GM21360 (cell line): ENCODE results near the gene IER2.
"Not testable (repeated sequence)": the region's sequence is repeated elsewhere in the genome, so short reads cannot be mapped to it uniquely, and the experiment has no call there.

Experiments used
- ATAC-seq: cut with Tn5 transposase; IDR thresholded peaks from one replicate; pipeline ENCODE4 v1.9.1; 2021; ENCODE audit warnings: mild to moderate bottlenecking, moderate library complexity; ENCODE audit not compliant: unreplicated experiment

Gene IER2

DNA sequence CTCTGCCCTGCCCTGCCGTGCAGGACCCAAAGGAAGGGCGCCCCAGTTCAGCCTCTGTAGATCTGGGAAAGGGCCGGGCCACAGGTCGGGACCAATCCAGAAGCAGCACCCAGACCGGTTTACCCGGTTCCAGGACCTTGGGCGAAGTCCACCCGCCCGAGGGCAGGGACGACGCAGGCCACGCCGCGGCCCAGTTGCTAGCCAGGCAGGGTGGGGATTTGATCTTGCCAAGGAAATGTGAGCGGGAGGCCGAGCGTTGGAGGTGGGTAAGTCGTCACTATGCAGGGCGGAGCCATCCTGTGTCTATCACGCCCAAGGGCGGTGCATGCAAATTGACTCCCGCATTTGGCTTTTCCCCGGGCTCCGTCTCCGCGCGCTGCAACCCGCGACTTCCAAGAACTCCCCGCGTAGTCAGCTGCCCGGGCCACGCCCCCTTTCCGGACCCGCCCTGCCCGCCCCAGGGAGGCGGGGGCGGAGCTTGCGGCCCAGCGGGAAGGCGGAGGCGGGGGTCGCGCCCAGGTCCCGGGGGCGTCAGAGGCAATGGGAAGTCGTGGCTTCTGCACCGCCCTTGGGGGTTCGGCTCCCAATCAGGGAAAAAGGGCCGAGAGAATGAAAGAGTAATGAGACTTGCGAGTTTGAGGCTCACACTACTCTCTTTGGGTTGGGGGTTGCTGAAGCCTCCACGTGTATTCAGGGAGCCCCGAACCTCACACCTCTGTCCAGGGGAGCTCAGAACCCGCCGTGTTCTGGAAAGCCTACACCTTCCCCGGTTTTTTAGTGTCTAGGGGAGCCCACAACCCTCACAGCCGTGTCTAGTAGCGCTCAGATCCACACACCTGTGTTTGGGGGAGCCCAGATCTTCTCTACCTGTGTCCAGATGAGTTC, 12.8 kb downstream of the IER2 start:
- ATAC-seq = no peak

DNA sequence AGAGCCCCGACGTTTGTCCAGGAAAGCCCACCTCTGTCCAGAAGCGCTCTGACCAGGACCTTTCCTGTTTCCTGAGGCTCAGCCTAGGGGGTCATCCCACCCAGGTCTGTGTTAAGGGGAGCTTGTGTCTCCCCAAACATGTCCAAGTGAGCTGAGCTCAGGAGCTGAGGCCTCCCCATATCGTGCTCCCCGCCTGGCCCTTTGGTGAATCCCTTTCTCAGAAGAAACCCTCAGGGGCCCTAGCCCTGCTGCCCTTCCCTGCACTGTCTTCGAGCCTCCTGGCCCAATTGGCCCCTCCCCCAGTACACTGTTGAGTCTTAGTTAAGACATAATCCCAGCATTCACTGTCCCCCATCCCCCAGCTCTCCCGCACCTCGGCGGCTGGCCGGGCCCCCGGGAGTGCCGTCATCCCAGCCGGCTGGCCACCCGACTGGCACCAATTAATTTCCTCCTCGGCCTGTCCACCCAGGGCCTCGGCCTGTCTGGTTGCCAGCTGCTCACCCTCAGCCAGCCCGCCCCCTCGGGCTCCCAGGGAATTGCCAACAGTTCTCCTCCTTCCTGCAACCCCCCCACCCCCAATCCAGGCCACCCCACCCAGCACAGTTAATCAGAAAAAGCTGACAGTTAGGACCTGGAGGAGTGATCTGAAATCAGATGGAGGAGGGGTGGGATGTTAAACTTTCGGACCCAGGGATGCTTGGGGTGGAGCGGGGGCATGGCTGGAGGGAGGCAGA, 13.6 kb downstream of the IER2 start:
- ATAC-seq = no peak

DNA sequence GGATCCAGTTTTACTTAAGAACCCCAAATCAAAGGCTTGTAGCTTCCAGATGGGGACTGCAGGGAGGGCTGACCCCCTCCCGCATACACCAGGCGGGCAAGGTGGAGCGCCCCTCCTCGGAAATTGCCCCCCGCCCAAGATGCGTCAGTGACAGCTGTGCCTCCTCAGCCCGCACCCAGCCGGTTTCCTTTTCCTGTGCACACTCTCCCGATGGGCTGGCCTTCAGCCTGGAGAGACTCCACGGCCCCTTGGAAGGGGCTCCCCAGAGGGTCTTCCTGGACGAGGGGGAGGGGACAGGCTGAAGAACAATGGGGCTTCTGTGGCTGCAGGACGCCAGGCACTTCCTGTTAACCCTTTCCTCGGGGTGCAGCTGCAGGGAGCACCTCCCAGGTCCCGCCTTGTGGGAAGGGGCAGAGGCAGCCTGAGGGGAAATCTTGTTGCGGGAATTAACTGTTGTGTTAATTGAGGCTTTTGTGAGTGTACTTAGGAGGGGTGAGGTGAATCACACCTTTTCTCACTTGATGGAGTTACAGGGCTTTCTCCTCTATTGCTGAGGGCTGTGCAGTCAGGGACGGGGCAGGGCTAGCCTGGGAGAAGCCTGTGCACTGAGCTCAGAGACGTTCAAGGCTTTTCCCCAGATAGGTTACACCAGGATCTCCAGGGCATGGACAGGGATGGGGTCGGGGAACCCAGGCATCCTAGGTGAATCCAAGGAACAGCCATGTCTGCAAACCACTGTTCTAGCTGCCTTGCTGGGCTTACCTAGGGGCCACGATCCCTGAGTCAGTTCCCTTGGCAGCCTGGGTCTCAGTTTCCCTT, 14.3 kb downstream of the IER2 start:
- no peak for ATAC-seq

DNA sequence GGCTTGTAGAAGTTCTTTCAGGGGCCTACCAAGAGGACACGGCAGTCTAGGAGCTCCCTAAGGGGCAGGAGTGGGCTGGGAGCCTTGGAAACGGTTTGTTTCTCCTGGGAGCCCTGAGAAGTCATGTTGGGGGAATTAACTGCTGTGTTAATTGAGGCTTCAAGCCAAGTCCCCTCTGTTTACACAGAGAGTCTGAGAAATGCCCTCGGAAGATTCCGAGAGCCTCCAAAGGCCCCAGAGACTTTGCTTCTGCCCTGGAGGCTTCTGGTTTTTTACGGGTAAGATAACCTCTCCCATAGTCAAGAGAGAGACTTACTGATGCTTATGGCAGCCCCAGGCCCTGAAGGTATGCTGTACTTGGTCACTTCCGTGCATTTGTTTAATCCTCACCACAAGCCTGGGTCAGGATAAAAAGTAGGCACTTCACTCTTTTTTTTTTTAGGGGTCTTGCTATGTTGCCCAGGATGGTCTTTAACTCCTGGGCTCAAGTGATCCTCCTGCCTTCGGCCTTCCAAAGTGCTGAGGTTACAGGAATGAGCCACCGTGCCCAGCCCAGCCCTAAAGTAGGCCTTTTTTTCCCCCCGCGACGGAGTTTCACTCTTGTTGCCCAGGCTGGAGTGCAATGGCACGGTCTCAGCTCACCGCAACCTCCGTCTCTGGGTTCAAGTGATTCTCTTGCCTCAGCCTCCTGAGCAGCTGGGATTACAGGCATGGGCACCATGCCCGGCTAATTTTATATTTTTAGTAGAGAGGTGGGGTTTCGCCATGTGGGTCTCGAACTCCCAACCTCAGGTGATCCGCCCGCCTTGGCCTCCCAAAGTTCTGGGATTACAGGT, 15.2 kb downstream of the IER2 start:
- ATAC-seq = no peak

DNA sequence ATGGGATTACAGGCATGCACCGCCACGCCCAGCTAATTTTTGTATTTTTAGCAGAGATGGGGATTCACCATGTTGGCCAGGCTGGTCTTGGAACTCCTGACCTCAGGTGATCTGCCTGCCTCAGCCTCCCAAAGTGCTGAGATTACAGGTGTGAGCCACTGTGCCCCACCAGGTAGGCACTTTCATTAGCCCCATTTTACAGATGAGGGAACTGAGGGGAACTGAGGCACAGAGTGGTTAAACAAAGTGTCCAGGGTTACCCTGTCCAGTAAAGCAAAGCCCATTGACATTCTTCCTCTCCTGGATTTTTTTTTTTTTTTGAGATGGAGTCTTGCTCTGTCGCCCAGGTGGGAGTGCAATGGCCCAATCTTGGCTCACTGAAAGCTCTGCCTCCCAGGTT, 15.9 kb downstream of the IER2 start:
- ATAC-seq = not testable (repeated sequence)

DNA sequence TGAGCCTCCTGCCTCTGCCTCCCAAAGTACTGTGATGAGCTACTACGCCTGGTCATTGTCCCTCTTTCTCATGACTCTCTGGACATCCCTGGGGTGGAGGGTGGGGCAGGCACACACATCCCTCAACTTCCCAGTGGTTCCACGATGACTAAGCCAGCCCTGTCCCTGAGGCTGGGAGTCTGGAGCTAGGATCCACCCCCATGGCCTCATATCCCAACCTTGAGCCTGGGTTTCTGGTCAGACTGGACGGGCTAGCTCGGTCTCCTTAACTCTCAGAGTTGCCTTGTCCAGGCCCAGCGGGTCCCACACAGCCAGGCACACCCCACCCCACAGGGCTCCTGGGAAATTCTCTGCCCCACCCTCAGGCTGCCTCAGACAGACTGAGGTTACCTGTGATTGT, 19.6 kb downstream of the IER2 start:
- ATAC-seq = no peak

DNA sequence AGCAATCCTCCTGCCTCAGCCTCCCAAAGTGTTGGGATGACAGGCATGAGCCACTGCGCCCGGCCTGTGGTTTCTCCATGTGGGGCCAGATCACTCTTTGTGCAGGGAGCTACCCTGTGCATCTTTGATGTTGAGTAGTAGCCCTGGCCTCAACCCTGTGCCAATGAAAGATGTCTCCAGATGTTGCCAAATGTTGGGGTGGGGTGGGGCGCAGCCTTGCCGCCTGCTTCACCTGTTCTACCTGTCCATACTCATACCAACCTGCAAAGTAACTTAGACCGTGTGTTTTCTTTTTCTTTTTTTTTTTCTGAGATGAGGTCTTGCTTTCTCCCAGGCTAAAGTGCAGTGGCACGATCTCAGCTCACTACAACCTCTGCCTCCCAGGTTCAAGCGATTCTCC, 20.9 kb downstream of the IER2 start:
- no peak for ATAC-seq

DNA sequence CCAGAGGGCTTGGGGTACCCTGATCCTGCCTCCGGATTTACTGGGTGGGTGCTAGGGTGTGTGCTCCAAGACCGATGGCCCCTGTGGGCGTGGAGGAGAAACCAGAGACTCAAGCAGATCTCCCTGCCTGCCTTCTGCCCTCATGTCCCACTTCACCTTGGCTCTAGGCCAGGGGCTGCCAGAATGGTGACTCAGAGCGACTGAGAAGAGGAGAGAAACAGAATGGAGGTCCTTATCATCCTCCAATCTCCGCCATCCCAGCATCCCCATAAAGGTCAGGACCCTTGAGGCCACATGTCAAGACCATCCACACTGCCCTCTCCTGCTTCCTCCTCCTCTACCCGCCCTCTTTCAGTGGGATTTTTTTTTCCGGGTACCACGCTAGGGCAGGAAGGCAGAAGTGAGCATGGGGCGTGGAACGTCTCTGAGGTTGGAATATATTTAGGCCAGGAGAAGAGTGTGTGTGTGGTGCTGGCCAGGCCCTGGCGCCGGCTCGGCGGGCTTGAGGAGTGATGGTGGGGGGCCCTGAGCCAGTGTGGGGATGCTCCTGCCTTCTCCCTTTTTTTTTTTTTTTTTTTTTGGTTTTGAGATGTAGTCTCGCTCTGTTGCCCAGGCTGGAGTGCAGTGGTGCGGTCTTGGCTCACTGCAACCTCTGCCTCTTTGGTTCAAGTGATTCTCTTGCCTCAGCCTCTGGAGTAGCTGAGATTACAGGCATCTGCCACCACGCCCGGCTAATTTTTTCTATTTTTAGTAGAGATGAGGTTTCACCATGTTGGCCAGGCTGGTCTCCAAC, 22.3 kb downstream of the IER2 start:
- ATAC-seq = no peak

DNA sequence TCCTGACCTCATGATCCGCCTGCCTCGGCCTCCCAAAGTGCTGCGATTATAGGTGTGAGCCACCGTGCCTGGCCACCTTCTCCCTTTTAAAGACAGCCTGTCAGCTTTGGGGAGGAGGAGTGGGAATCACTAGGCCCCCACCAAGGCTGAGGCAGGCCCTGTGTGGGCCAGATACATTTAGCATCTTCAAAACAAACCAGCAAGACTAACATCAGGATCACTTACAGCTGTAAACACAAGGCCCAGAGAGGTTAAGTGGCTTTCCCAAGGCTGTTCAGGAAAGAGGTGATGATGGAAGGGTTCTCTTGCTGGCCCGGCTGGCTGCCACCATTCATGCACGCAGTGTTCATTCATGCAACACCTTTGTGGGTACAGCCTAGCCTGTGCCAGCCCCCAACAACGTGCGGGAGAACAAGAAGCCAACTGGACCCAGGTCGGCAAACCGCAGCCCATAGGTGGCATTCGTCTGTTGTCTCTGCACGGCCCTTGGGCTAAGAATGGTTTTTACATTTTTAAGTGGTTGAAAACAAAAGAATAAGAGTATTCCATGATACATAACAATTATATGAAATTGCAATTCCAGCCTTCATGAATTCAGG, 23.0 kb downstream of the IER2 start:
- no peak for ATAC-seq

DNA sequence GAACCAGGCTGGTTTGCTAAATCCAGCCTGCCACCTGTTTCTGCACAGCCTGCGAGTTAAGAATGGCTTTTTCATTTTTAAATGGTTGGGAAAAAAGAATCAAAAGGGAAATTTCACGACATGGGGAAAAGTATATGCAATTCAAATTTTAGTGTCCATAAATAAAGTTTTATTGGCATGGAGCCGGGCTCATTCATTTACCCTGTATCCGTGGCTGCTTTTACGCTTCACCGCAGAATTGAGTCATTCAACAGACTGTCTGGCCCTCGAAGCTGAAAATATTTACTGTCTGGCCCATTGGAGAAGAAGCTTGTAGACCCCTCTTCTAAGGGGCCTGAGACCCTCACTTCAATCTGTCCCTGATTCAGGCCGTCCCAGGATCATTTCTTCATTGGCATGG, 26.1 kb downstream of the IER2 start:
- ATAC-seq = no peak

DNA sequence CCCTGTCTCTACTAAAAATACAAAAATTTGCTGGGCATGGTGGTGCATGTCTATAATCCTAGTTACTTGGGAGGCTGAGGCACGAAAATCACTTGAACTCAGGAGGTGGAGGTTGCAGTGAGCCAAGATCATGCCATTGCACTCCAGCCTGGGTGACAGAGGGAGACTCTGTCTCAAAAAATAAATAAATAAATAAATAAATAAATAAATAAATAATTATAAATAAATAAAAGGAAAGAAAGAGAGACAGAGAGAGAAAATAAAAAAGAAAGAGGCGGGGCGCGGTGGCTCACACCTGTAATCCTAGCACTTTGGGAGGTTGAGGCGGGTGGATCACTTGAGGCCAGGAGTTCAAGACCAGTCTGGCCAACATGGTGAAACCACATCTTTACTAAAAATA, 27.4 kb downstream of the IER2 start:
- not testable (repeated sequence) for ATAC-seq

DNA sequence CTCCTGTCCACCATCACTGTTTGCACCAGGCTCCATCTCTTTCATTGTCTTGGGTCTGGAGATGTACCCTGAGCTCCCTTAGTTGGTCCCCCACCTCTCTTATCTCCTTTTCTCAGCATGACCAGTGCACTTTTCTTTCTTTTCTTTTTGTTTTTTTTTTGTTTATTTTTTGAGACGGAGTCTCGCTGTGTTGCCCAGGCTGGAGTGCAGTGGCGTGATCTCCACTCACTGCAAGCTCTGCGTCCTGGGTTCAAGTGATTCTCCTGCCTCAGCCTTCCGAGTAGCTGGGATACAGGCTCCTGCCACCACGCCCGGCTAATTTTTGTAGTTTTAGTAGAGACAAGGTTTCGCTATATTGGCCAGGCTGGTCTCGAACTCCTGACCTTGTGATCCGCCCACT, 28.1 kb downstream of the IER2 start:
- ATAC-seq = not testable (repeated sequence)

DNA sequence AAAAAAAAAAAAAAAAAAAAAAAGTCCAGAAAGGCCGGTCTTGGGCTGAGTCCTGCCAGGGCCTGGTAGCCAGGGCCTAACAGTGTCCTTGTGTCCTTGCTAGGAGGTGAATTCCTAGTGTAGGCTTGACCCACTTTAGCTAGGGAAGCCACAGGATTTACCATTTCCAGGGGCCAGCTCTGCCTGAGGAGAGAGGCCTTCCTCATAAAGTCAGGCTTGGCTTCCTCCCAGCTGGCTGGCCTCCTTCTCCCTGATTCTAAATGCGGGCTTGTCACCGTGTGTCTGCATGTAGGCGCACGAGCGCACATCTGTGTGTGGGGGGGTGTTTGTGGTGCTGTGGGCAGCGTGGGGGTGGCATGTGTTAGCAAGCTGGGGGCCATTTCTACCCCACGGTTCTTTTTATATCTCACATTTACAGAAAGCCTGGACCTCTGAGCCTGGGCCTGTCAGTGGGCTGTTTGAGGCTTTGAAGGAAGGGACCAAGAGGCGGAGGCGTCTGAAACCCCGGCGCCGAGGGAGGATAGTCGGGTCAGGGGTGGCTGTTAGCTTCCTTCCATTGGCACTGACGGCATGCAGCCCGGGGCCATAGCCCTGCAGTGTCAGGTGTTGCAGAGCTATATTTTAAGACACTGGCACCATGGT, 31.7 kb downstream of the IER2 start:
- ATAC-seq = no peak

DNA sequence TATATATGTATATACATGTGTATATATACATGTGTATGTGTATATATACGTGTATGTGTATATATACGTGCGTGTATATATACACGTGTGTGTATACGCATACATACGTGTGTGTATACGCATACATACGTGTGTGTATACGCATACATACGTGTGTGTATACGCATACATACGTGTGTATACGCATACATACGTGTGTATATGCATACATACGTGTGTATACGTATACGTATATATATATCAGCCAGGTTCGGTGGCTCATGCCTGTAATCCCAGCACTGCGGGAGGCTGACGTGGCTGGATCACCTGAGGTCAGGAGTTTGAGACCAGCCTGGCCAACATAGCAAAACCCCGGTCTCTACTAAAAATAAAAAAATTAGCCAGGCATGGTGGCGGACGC, 34.7 kb downstream of the IER2 start:
- not testable (repeated sequence) for ATAC-seq

DNA sequence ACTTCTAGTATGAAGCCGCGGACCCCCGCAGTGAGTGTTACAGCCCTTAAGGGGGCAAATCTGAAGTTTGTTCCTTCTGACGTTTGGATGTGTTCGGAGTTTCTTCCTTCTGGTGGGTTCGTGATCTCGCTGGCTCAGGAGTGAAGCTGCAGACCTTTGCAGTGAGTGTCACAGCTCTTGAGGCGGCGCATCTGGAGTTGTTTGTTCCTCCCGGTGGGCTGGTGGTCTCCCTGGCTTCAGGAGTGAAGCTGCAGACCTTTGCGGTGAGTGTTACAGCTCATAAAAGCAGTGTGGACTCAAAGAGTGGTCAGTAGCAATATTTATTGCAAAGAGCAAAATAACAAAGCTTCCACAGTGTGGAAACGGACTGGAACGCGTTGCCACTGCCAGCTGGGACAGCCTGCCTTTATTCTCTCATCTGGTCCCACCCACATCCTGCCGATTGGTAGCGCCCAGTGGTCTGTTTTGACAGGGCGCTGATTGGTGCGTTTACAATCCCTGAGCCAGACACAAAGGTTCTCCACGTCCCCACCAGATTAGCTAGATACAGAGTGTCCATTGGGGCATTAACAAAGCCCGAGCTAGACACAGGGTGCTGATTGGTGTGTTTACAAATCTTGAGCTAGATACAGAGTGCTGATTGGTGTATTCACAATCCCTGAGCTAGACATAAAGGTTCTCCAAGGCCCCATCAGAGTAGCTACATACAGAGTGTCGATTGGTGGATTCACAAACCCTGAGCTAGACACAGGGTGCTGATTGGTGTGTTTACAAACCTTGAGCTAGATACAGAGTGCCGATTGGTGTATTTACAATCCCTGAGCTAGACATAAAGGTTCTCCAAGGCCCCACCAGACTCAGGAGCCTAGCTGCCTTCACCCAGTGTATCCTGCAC, 35.8 kb downstream of the IER2 start:
- not testable (repeated sequence) for ATAC-seq

DNA sequence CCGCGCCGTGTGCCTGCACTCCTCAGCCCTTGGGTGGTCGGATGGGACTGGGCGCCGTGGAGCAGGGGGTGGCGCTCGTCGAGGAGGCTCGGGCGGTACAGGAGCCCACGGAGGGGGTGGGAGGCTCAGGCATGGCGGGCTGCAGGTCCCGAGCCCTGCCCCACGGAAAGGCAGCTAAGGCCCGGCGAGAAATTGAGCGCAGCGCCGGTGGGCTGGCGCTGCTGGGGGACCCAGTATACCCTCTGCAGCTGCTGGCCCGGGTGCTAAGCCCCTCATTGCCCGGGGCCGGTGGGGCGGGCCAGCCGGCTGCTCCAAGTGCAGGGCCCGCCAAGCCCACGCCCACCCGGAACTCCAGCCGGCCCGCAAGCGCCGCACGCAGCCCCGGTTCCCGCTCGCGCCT, 36.5 kb downstream of the IER2 start:
- ATAC-seq = not testable (repeated sequence)

DNA sequence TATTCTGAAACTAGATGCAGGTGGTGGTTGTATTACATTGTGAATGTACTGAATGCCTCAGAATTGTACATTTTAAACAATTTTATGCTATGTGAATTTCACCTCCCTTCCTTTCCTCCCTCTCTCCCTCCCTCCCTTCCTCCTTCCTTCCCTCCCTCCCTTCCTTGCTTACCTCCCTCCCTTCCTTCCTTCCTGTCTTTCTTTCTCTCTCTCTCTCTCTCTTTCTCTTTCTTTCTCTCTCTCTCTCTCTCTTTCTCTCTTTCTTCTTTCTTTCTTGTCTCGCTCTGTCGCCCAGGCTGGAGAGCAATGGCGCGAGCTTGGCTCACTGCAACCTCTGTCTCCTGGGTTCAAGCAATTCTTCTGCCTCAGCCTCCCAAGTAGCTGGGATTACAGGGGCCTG, 37.2 kb downstream of the IER2 start:
- ATAC-seq = no peak

DNA sequence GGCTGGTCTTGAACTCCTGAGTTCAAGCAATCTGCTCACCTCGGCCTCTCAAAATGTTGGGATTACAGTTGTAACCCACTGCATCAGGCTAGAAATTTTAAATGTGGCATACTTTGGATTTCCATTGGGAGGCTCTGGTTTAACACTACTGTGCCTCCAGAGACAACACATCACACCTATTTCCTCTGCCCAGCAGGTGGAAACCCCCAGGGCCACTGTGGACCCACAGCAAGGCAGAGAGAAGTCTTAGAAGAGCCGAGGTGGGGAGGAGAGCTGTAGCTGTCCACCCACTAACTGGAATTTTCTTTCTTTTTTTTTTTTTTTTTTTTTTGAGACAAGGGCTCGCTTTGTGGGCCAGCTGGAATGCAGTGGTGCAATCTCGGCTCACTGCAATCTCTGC, 39.4 kb downstream of the IER2 start:
- no peak for ATAC-seq
